ENCODE results near the gene ZFYVE21.

DNA sequence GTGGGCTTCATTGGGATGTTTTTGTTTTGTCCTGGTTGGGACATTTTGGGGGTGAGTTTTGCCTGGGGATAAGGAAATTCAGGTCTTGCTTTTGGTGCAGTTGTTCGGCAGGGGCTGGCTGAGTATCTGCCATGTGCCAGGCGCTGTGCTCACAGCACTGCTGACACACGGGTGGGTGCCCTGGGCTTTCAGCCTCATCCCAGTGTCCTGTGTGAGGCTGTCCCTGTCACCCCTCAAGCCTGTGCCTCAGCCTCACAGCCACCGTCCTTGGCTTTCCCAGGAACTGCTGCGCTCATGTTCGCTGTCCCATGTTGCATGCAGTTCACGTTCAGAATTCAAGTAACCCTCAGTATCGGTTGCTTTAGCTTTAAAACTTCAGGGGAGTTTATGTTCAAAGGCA lies 25.3 kb upstream of the ZFYVE21 start:
- no peak for TF ChIP-seq CTCF (IDR thresholded peaks at IDR 0.05 in 8 of 11, conservative IDR thresholded peaks at IDR 0.05 in 3 of 11)
- TF ChIP-seq POLR2A (IDR thresholded peaks at IDR 0.05) = no peak
- TF ChIP-seq POLR2AphosphoS5 (IDR thresholded peaks at IDR 0.05) = peak in 1 of 3 donors; percentile 20

Measured in spleen (tissue), 7 donors.